ENCODE data around the gene PDLIM7.

Gene PDLIM7

GRCh38 chr5:177455661-177456590, 41.5 kb downstream of the PDLIM7 start:
- peak; percentile 97 for DNase-seq

- DNase-seq: peak; percentile 94
Observed at GRCh38 chr5:177455036-177455660, 42.3 kb downstream of the PDLIM7 start.

- peak; percentile 96 for DNase-seq
Observed at GRCh38 chr5:177454397-177455035, 42.9 kb downstream of the PDLIM7 start.

GRCh38 chr5:177453852-177454396, 43.5 kb downstream of the PDLIM7 start:
- DNase-seq: no peak

GRCh38 chr5:177452688-177453638, 44.4 kb downstream of the PDLIM7 start:
- DNase-seq: no peak

GRCh38 chr5:177450667-177451424, 46.6 kb downstream of the PDLIM7 start:
- DNase-seq: no peak

- no peak for DNase-seq
Observed at GRCh38 chr5:177449140-177450061, 48.0 kb downstream of the PDLIM7 start.

GRCh38 chr5:177448244-177448950, 49.0 kb downstream of the PDLIM7 start:
- DNase-seq: no peak

GRCh38 chr5:177447611-177448243, 49.7 kb downstream of the PDLIM7 start:
- DNase-seq: no peak

- DNase-seq: peak; percentile 59
Observed at GRCh38 chr5:177447066-177447610, 50.3 kb downstream of the PDLIM7 start.

- peak; percentile 70 for DNase-seq
Observed at GRCh38 chr5:177446200-177447065, 51.0 kb downstream of the PDLIM7 start, which contains the start of gene PRR7. TSS of gene PRR7 (plus strand) at chr5:177446814. CDS start at chr5:177455068, 8,254 bp downstream.

GRCh38 chr5:177445917-177446199, 51.5 kb downstream of the PDLIM7 start:
- no peak for DNase-seq

GRCh38 chr5:177445052-177445916, 52.1 kb downstream of the PDLIM7 start:
- no peak for DNase-seq

GRCh38 chr5:177444106-177445051, 53.0 kb downstream of the PDLIM7 start:
- DNase-seq: no peak

- no peak for DNase-seq
Observed at GRCh38 chr5:177443144-177443983, 54.0 kb downstream of the PDLIM7 start.
